Caco-2 (cell line): ENCODE data around the gene NOP53. TPM values are rescaled to one million over a fixed set of nuclear protein-coding genes. Genes with fewer than 3 reads are reported as not detected.
"Not testable (repeated sequence)": the region's sequence is repeated elsewhere in the genome, so short reads cannot be mapped to it uniquely, and the experiment has no call there.

Experiments used
- BruUV-seq: library from RNA; stranded (reverse); fragments of 400-500 nt; replicated peaks from 2 replicates; lab custom pipeline; 2021; lab: Mats Ljungman, UMichigan
- CTCF ChIA-PET: fragments of 300-600 bp; sonication (Branson Sonifier 250); formaldehyde crosslinking; loops from one replicate; lab custom pipeline; 2022; ENCODE audit warnings: antibody characterized with exemption; lab: Charles Lee
- POLR2A ChIA-PET: fragments of 300-600 bp; sonication (Branson Sonifier 250); formaldehyde crosslinking; loops from one replicate; lab custom pipeline; 2022; ENCODE audit warnings: antibody characterized with exemption; lab: Charles Lee
- DNase-seq, 2 experiments: peaks; one replicate each; pipeline versions ENCODE4 v3.0.0 to v3.0.0-alpha.2; 2020 to 2022
- H3K27me3 ChIP-seq: replicated peaks from 2 replicates; pipeline ENCODE4 v1.6.0; 2011; ENCODE audit warnings: low read length; ENCODE audit not compliant: control insufficient read depth, insufficient read depth
- H3K36me3 ChIP-seq: 2 replicates; pipeline ENCODE4 v1.5.1; 2011; ENCODE audit warnings: low read length; ENCODE audit not compliant: control insufficient read depth, insufficient read depth
- H3K4me1 ChIP-seq: fragments of 250-450 bp; sonication (Bioruptor Pico); 2 replicates; pipeline ENCODE4 v1.5.1; 2020; ENCODE audit warnings: mild to moderate bottlenecking
- H3K4me3 ChIP-seq: 2 replicates; pipeline ENCODE4 v1.5.1; 2011; ENCODE audit warnings: low read depth, mild to moderate bottlenecking, control low read depth, low read length
- H3K9me3 ChIP-seq: fragments of 250-450 bp; sonication (Bioruptor Pico); 2 replicates; pipeline ENCODE4 v1.5.1; 2020; ENCODE audit warnings: mild to moderate bottlenecking, moderate library complexity
- H3K27ac Mint-ChIP-seq: one replicate; pipeline ENCODE4 v1.8.0; 2022; ENCODE audit warnings: mixed read lengths; ENCODE audit not compliant: unreplicated experiment
- H3K27me3 Mint-ChIP-seq: one replicate; pipeline ENCODE4 v1.8.0; 2022; ENCODE audit warnings: mixed read lengths; ENCODE audit not compliant: insufficient read depth, unreplicated experiment
- H3K36me3 Mint-ChIP-seq: one replicate; pipeline ENCODE4 v1.8.0; 2022; ENCODE audit warnings: mild to moderate bottlenecking, mixed read lengths; ENCODE audit not compliant: insufficient read depth, unreplicated experiment
- H3K4me1 Mint-ChIP-seq: one replicate; pipeline ENCODE4 v1.8.0; 2022; ENCODE audit warnings: low read depth, mixed read lengths; ENCODE audit not compliant: unreplicated experiment
- H3K4me3 Mint-ChIP-seq: one replicate; pipeline ENCODE4 v1.8.0; 2022; ENCODE audit warnings: mild to moderate bottlenecking, moderate library complexity, mixed read lengths; ENCODE audit not compliant: unreplicated experiment
- H3K9me3 Mint-ChIP-seq: one replicate; pipeline ENCODE4 v1.8.0; 2022; ENCODE audit warnings: mixed read lengths; ENCODE audit not compliant: unreplicated experiment
- CTCF ChIP-seq, 2 experiments: fragments of 200-600 bp in 1 of 2; IDR thresholded peaks; 1 replicate in 1 of 2; 2 replicates in 1 of 2; pipeline versions ENCODE4 v1.5.1 to v1.8.0; 2011 to 2022; ENCODE audit warnings: antibody characterized with exemption in 1 of 2, control low read depth in 1 of 2, inconsistent platforms in 1 of 2, low read depth in 1 of 2, low read length in 1 of 2, mild to moderate bottlenecking in 1 of 2, moderate library complexity in 1 of 2; ENCODE audit not compliant: insufficient read depth in 1 of 2, severe bottlenecking in 1 of 2, unreplicated experiment in 1 of 2
- intact Hi-C: fragments of 100-400 bp; cut with micrococcal nuclease; formaldehyde crosslinking; loops from one replicate; pipeline ENCODE4 v1.10.0; 2022; ENCODE audit not compliant: unreplicated experiment
- total RNA-seq: library from RNA; stranded (reverse); gene quantifications from 2 replicates; pipeline ENCODE4 v1.2.3, GENCODE V29; 2022

Gene NOP53
- total RNA-seq, 1 experiment from 2014 or later, result 347 TPM

DNA sequence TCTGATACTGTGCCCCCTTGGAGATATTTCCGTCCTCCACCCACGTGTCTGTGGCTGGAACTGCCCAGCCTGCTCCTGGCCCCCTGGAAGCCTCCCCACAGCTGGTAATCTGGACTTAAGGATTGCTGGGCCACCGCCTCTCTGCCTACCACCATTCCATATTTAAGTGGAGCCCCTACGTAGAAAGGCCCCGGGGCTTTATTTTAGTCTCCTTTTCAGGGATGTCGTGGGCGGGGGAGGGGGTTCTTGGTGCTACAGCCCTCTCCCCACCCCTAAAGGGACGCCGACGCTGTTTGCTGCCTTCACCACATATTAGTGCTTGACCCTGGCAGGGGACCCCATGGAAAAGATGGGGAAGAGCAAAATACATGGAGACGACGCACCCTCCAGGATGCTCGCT is 2.7 kb upstream of the NOP53 start:
- Histone ChIP-seq H3K36me3 (peaks cover 2% of the 10 kb centered on the region; the same call in 1 of the 2 replicates), H3K27me3 (no peaks in the 10 kb centered on the region), H3K9me3 (no peaks in the 10 kb centered on the region), H3K4me3 (no peak overlapping the region), H3K4me1 (peaks cover 4% of the 10 kb centered on the region; the same call in 1 of the 2 replicates)
- intact Hi-C loops, result loop anchor here (1.0 kb wide), 1 partner anchor 29 kb away; the partner anchor contains the start of gene EHD2
- DNase-seq, result no peak
- ChIA-PET CTCF (interaction anchor here (0.6 to 3.8 kb wide), 4 partner anchors 8 to 30 kb away, joined by 4 to 43 read pairs (median 5); partner anchors contain the start of gene EHD2), POLR2A (interaction anchor here (0.6 kb wide), 1 partner anchor 35 kb away, joined by 3 read pairs; no protein-coding TSS in a partner anchor)
- Mint-ChIP-seq H3K4me3 (peak overlapping the region; percentile 92), H3K36me3 (peaks cover 24% of the 10 kb centered on the region), H3K9me3 (no peaks in the 10 kb centered on the region), H3K27ac (peak overlapping the region; percentile 77), H3K27me3 (no peaks in the 10 kb centered on the region), H3K4me1 (no peaks in the 10 kb centered on the region)
- no TSS peak for BruUV-seq
- no peak for TF ChIP-seq CTCF (IDR thresholded peaks at IDR 0.05; ENCODE audit: insufficient read depth in 1 of 2, low read depth in 1 of 2, low read length in 1 of 2, severe bottlenecking in 1 of 2, unreplicated experiment in 1 of 2)

DNA sequence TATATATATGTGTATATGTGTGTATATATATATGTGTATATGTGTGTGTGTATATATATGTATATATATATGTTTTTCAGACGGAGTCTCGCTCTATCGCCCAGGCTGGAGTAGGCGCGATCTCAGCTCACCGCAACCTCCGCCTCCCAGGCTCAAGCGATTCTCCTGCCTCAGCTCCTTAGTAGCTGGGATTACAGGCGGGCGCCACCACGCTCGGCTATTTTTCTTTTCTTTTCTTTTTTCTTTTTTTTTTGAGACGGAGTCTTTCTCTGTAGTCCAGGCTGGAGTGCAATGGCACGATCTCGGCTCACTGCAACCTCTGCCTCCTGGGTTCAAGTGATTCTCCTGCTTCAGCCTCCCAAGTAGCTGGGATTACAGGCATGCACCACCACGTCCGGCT is 783 bp downstream of the NOP53 start:
- H3K9me3 ChIP-seq, H3K27me3 Mint-ChIP-seq, DNase-seq, H3K4me1 ChIP-seq, H3K36me3 ChIP-seq, H3K9me3 Mint-ChIP-seq, H3K27me3 ChIP-seq, H3K4me1 Mint-ChIP-seq, intact Hi-C loops: not testable (repeated sequence)
- POLR2A ChIA-PET, result interaction anchor here (0.6 kb wide), 1 partner anchor 9 kb away, joined by 3 read pairs; no protein-coding TSS in a partner anchor
- H3K4me3 Mint-ChIP-seq, result peak overlapping the region; percentile 92
- CTCF ChIA-PET, result interaction anchor here (3.8 kb wide), 1 partner anchor 34 kb away, joined by 43 read pairs; the partner anchor contains the start of gene EHD2
- peak overlapping the region; percentile 99 for H3K27ac Mint-ChIP-seq
- H3K36me3 Mint-ChIP-seq, result peaks cover 53% of the 10 kb centered on the region
- peak overlapping the region; percentile 69 for H3K4me3 ChIP-seq
- TSS peak; percentile 77 for BruUV-seq

DNA sequence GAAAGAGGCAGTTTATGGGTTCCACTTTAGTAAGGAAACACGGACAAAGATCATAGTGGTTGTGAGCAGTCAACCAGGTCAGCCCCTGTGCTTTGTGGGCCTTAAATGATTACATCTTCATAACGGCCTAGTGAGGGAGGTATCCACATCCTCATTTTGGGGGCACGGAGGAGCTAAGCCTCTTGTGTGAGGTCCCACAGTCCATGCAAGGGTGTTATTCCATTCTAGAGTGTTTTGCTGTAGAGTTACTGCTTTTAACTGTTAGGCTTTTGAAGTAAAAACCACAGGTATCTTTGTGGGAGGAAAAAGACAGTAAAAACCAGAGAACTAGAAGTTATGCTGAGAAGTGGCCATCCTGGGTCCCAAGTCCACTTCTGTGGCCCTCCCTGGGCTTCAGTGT is 4.0 kb downstream of the NOP53 start:
- Mint-ChIP-seq H3K9me3 (no peaks in the 10 kb centered on the region), H3K27ac (no peak overlapping the region), H3K4me1 (peaks cover 5% of the 10 kb centered on the region), H3K27me3 (no peaks in the 10 kb centered on the region), H3K4me3 (no peak overlapping the region), H3K36me3 (peaks cover 85% of the 10 kb centered on the region)
- Histone ChIP-seq H3K36me3 (peaks cover 8% of the 10 kb centered on the region), H3K4me3 (no peak overlapping the region), H3K27me3 (no peaks in the 10 kb centered on the region), H3K9me3 (no peaks in the 10 kb centered on the region), H3K4me1 (no peaks in the 10 kb centered on the region; the same call in 1 of the 2 replicates)
- DNase-seq, result no peak
- no TSS peak for BruUV-seq
- ChIA-PET CTCF (no interaction called here), POLR2A (no interaction called here)
- no peak for TF ChIP-seq CTCF (IDR thresholded peaks at IDR 0.05; ENCODE audit: insufficient read depth in 1 of 2, low read depth in 1 of 2, low read length in 1 of 2, severe bottlenecking in 1 of 2, unreplicated experiment in 1 of 2)
- intact Hi-C loops, result no loop called here
